Measurements from ENCODE around the gene EIF4A2.

- TF ChIP-seq EP300 (IDR thresholded peaks at IDR 0.05; ENCODE audit: borderline replicate concordance) (no peak), CREB1 (IDR thresholded peaks at IDR 0.05; ENCODE audit: low read depth) (no peak), YY1 (IDR thresholded peaks at IDR 0.05; ENCODE audit: low read depth) (no peak), CEBPB (IDR thresholded peaks at IDR 0.05) (no peak)
These were observed 41.2 kb downstream of the EIF4A2 start for GRCh38 chr3:186824430-186825139.

Measured in Ishikawa (cell line).